ENCODE data around the gene TMEM167A. TPM values are rescaled to one million over a fixed set of nuclear protein-coding genes. Genes with fewer than 3 reads are reported as not detected.

The TMEM167A gene
- total and polyA plus RNA-seq, 2 of the 8 experiments (the other 6 are each of a cell fraction or from before 2014, with no cell fraction given) = 50.6 to 178 TPM

GRCh38 chr5:83097689-83098231 lies 20.6 kb upstream of the TMEM167A start:
- Histone ChIP-seq H2BK5ac (ENCODE audit: low read depth, low read length) (no peak overlapping the region), H3K14ac (ENCODE audit: insufficient read length) (no peak overlapping the region), H3K56ac (replicated peaks; ENCODE audit: insufficient read length, low read depth, low read length) (no peak overlapping the region), H3K36me3 (ENCODE audit: control insufficient read depth in 2 of 4, insufficient read depth in 4 of 4, low read length in 3 of 4) (peaks cover 0 to 5% (median 0%) of the 10 kb centered on the region in 4 experiments; a peak in 2 of 8 replicates), H3K27ac (ENCODE audit: low read depth, low read length) (no peak overlapping the region), H3K18ac (ENCODE audit: extremely low read depth, low read length) (no peak overlapping the region), H3K79me1 (ENCODE audit: low read depth, low read length) (no peaks in the 10 kb centered on the region), H2AK5ac (ENCODE audit: low read depth, low read length) (no peak overlapping the region), H2BK15ac (ENCODE audit: low read length) (no peak overlapping the region), H3K4me3 (ENCODE audit: extremely low read depth in 1 of 4, insufficient read depth in 2 of 4, low read depth in 3 of 4, low read length in 4 of 4) (no peak overlapping the region), H2AFZ (ENCODE audit: low read length) (no peak overlapping the region), H3K4ac (replicated peaks; ENCODE audit: insufficient read length, low read depth, low read length) (no peak overlapping the region), H3K23me2 (ENCODE audit: low read depth, low read length) (no peaks in the 10 kb centered on the region; the same call in 1 of the 2 replicates), H4K91ac (replicated peaks; ENCODE audit: insufficient read length, low read length) (no peak overlapping the region), H3K23ac (ENCODE audit: insufficient read length) (no peak overlapping the region), H3K4me2 (ENCODE audit: insufficient read depth in 1 of 2, low read depth in 2 of 2, low read length in 2 of 2) (no peak overlapping the region), H2BK12ac (ENCODE audit: low read depth, low read length) (no peak overlapping the region), H3K79me2 (ENCODE audit: control insufficient read depth in 1 of 2, insufficient read depth in 2 of 2, low read length in 2 of 2) (no peaks in the 10 kb centered on the region), H2BK120ac (replicated peaks; ENCODE audit: low read depth, low read length) (no peak overlapping the region), H4K5ac (ENCODE audit: insufficient read length, low read depth, low read length) (no peak overlapping the region), H2BK20ac (ENCODE audit: low read length) (no peak overlapping the region), H3K27me3 (replicated peaks in 1 of 4; ENCODE audit: control insufficient read depth in 3 of 4, extremely low read depth in 1 of 4, insufficient read depth in 3 of 4, low read length in 3 of 4) (no peaks in the 10 kb centered on the region), H3K9ac (replicated peaks in 1 of 4; ENCODE audit: extremely low read depth in 1 of 4, low read depth in 3 of 4, low read length in 3 of 4) (no peak overlapping the region), H4K20me1 (replicated peaks in 1 of 2; ENCODE audit: control insufficient read depth in 1 of 2, insufficient read depth in 2 of 2, low read length in 2 of 2) (no peaks in the 10 kb centered on the region), H4K8ac (ENCODE audit: extremely low read depth, insufficient read depth, low read length) (no peak overlapping the region), H3K9me3 (ENCODE audit: insufficient read depth in 2 of 2, low read depth in 1 of 2, low read length in 1 of 2) (peaks cover 0 to 6% of the 10 kb centered on the region in 2 experiments; a peak in 2 of 4 replicates), H3K4me1 (replicated peaks in 1 of 4; ENCODE audit: control insufficient read depth in 3 of 4, insufficient read depth in 4 of 4, low read length in 3 of 4) (peaks cover 0 to 3% (median 0%) of the 10 kb centered on the region in 4 experiments; a peak in 1 of 7 replicates)
- ChIA-PET POLR2A (ENCODE audit: partially characterized antibody) (no interaction called here), CTCF (ENCODE audit: partially characterized antibody) (no interaction called here)
- no peak for FAIRE-seq
- 88% methylated on average over 2 of the region's 2 CpGs; no CpG with 5 or more reads in 1 of the 2 experiments for WGBS, 2 experiments (ENCODE audit: extremely low coverage in 1 of 2, insufficient coverage in 1 of 2, insufficient read length in 1 of 2, insufficient replicate concordance in 2 of 2, low coverage in 1 of 2, low lambda C conversion rate in 2 of 2, missing lambda C conversion rate in 1 of 2)
- no peak for DNase-seq (ENCODE audit: low read depth in 1 of 2, low spot score in 2 of 2)
- no peak for TF ChIP-seq KDM4A (IDR thresholded peaks at IDR 0.05; ENCODE audit: low read depth, low read length, severe bottlenecking)
- TF ChIP-seq ASH2L (IDR thresholded peaks at IDR 0.05; ENCODE audit: low read length) = no peak
- TF ChIP-seq RFX5 (IDR thresholded peaks at IDR 0.05; ENCODE audit: borderline replicate concordance, low read depth, low read length) = no peak
- no peak for TF ChIP-seq NANOG (IDR thresholded peaks at IDR 0.05; ENCODE audit: insufficient read depth, low read depth, low read length, poor library complexity, severe bottlenecking)
- TF ChIP-seq CBX8 (IDR thresholded peaks at IDR 0.05; ENCODE audit: borderline replicate concordance, low read depth, low read length) = no peak

All from H1 (cell line).